ENCODE measurements around the gene BLCAP. TPM values are rescaled to one million over a fixed set of nuclear protein-coding genes. Genes with fewer than 3 reads are reported as not detected.

BLCAP gene
- total RNA-seq, 1 donor from 2014 or later: 42.7 TPM

DNA sequence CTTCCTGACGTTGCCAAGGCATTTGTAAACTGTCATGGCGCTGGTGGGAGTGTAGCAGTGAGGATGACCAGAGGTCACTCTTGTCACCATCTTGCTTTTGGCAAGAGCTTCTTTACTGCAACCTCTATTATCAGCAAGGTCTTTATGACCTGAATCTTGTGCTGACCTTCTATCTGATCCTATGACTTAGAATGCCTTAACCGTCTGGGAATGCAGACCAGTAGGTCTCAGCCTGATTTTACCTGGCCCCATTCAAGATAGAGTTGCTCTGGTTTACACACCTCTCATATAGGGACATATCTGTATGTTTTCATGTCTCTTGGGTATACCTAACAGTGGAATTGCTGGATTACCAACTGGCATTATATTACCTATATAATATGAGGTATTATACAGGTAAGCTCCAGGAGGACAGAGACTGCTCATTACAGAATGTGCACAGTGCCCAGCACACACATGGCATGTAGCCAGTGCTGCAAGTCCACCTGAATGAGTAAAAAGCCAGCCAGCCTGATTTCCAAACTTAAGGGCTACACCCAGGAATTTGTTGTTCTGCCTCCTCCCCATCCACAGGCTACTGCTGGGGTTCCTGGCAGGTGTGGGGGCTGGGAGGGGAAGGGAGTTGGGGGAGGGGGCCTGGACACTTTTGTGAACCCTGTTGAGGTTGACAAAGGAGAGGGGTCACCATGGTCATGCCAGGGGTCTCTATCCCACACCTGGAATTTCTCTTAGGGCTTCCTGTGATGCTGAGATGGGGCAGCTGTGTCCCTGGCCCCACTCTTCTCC is 35.2 kb upstream of the BLCAP start:
- Mint-ChIP-seq H3K27ac (no peak overlapping the region), H3K4me1 (ENCODE audit: low read depth) (peaks cover 5% of the 10 kb centered on the region), H3K9me3 (ENCODE audit: low read depth) (no peaks in the 10 kb centered on the region), H3K27me3 (peaks cover 20% of the 10 kb centered on the region), H3K4me3 (ENCODE audit: low read depth) (no peak overlapping the region), H3K36me3 (ENCODE audit: insufficient read depth) (no peaks in the 10 kb centered on the region)
- no peak for DNase-seq (ENCODE audit: low spot score, unreplicated experiment)
- TF ChIP-seq, protein P1, sequence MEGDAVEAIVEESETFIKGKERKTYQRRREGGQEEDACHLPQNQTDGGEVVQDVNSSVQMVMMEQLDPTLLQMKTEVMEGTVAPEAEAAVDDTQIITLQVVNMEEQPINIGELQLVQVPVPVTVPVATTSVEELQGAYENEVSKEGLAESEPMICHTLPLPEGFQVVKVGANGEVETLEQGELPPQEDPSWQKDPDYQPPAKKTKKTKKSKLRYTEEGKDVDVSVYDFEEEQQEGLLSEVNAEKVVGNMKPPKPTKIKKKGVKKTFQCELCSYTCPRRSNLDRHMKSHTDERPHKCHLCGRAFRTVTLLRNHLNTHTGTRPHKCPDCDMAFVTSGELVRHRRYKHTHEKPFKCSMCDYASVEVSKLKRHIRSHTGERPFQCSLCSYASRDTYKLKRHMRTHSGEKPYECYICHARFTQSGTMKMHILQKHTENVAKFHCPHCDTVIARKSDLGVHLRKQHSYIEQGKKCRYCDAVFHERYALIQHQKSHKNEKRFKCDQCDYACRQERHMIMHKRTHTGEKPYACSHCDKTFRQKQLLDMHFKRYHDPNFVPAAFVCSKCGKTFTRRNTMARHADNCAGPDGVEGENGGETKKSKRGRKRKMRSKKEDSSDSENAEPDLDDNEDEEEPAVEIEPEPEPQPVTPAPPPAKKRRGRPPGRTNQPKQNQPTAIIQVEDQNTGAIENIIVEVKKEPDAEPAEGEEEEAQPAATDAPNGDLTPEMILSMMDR (IDR thresholded peaks at IDR 0.05; ENCODE audit: unreplicated experiment): no peak

DNA sequence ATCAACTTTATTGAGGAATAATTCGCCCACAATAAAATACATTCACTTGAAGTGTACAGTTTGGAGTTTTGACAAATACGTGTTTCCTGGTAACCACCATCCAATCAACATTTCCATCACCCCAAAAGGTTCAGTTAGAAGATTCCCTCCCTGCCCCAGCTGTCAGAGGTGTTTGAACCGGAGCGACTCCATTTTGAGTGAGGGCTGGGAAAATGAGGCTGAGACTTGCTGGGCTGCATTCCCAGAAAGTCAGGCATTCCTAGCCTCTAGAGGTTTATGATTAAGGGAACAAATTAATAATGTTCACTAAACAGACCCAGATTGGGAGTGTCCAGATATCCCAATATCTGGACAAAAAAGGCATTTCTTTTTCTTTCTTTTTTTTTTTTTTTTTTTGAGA is 33.0 kb upstream of the BLCAP start:
- no peaks in the 10 kb centered on the region for H3K9me3 Mint-ChIP-seq (ENCODE audit: low read depth)
- no peak for DNase-seq (ENCODE audit: low spot score, unreplicated experiment)
- H3K27ac Mint-ChIP-seq: no peak overlapping the region
- no peaks in the 10 kb centered on the region for H3K36me3 Mint-ChIP-seq (ENCODE audit: insufficient read depth)
- H3K27me3 Mint-ChIP-seq: peaks cover 6% of the 10 kb centered on the region
- H3K4me1 Mint-ChIP-seq (ENCODE audit: low read depth): peaks cover 1% of the 10 kb centered on the region
- no peak overlapping the region for H3K4me3 Mint-ChIP-seq (ENCODE audit: low read depth)
- TF ChIP-seq, protein P1 (IDR thresholded peaks at IDR 0.05; ENCODE audit: unreplicated experiment): no peak

DNA sequence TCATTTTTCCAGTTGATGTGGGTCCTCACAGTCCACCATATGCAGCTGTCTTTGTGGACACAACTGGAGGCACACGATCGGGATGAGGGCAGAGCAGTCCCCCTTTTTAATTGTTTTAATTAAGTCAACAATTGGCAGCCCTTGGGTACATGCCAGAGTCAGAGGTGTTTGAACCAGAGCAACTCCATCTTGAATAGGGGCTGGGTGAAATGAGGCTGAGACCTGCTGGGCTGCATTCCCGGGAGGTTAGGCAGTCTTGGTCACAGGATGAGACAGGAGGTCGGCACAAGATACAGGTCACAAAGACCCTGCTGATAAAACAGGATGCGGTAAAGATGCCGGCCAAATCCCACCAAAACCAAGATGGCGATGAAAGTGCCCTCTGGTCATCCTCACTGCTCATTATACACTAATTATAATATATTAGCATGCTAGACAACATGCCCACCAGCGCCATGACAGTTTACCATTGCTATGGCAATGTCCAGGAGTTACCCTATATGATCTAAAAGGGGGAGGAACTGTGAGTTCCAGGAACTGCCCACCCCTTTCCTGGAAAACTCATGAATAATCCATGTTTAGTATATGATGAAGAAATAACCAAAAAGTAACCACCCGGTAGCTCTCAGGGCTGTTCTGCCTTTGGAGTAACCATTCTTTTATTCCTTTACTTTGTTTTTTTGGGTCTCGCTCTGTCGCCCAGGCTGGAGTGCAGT is 31.8 kb upstream of the BLCAP start:
- Mint-ChIP-seq H3K36me3 (ENCODE audit: insufficient read depth) (no peaks in the 10 kb centered on the region), H3K4me1 (ENCODE audit: low read depth) (no peaks in the 10 kb centered on the region), H3K27ac (no peak overlapping the region), H3K4me3 (ENCODE audit: low read depth) (no peak overlapping the region), H3K9me3 (ENCODE audit: low read depth) (no peaks in the 10 kb centered on the region), H3K27me3 (no peaks in the 10 kb centered on the region)
- DNase-seq (ENCODE audit: low spot score, unreplicated experiment): no peak
- TF ChIP-seq, protein P1 (IDR thresholded peaks at IDR 0.05; ENCODE audit: unreplicated experiment): no peak

DNA sequence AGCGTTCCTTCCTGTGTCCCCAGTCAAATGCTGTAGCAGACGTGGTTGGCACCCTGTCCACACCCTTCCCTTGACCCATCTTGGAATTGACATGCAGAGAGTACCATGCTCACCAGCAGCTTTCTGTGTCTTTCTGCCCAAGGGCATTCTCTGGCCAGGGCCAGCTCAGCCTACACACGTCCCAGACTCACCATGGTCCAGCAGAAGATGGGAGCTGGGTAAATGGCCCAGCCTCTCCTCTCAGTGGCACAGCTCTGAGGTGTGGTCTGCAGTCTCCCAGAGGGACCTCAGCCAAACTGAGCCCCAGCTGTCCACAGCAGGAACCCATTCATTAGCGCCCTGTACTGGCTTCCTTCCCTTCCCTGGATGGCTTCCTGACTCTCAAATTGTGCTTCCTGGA is 31.1 kb upstream of the BLCAP start:
- Mint-ChIP-seq H3K27me3 (no peaks in the 10 kb centered on the region), H3K4me1 (ENCODE audit: low read depth) (peaks cover 2% of the 10 kb centered on the region), H3K36me3 (ENCODE audit: insufficient read depth) (no peaks in the 10 kb centered on the region), H3K9me3 (ENCODE audit: low read depth) (no peaks in the 10 kb centered on the region), H3K4me3 (ENCODE audit: low read depth) (no peak overlapping the region), H3K27ac (no peak overlapping the region)
- DNase-seq (ENCODE audit: low spot score, unreplicated experiment): no peak
- TF ChIP-seq, protein P1 (IDR thresholded peaks at IDR 0.05; ENCODE audit: unreplicated experiment): no peak

DNA sequence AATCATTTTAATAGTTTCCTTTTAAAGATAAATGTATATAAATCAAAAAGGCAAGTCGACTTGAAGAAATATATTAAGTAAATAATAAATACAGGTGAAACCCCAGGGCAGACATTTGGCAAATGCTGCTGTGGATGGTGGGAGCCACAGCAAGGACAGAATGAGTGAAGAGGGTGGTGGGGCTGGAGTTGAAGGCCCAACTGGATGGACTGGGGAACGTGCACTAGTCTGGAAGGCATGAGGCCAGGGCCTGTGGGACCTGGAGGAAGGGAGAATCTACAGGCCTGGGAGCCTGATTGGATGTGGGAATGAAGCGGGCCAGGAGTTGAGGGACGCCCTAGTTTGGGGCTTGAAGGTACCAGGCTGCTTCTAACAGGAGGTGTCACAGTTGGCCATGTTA is 30.6 kb upstream of the BLCAP start:
- H3K4me1 Mint-ChIP-seq (ENCODE audit: low read depth): peaks cover 2% of the 10 kb centered on the region
- TF ChIP-seq, protein P1 (IDR thresholded peaks at IDR 0.05; ENCODE audit: unreplicated experiment): no peak
- H3K9me3 Mint-ChIP-seq (ENCODE audit: low read depth): no peaks in the 10 kb centered on the region
- no peak for DNase-seq (ENCODE audit: low spot score, unreplicated experiment)
- H3K27me3 Mint-ChIP-seq: no peaks in the 10 kb centered on the region
- no peak overlapping the region for H3K4me3 Mint-ChIP-seq (ENCODE audit: low read depth)
- H3K27ac Mint-ChIP-seq: no peak overlapping the region
- H3K36me3 Mint-ChIP-seq (ENCODE audit: insufficient read depth): no peaks in the 10 kb centered on the region
